Measurements from ENCODE around the gene TCEAL3. TPM values are rescaled to one million over a fixed set of nuclear protein-coding genes. Genes with fewer than 3 reads are reported as not detected.
"Not testable (repeated sequence)": the region's sequence is repeated elsewhere in the genome, so short reads cannot be mapped to it uniquely, and the experiment has no call there.

TCEAL3 gene
- total RNA-seq, 1 donor from 2014 or later, result 2.6 TPM

DNA sequence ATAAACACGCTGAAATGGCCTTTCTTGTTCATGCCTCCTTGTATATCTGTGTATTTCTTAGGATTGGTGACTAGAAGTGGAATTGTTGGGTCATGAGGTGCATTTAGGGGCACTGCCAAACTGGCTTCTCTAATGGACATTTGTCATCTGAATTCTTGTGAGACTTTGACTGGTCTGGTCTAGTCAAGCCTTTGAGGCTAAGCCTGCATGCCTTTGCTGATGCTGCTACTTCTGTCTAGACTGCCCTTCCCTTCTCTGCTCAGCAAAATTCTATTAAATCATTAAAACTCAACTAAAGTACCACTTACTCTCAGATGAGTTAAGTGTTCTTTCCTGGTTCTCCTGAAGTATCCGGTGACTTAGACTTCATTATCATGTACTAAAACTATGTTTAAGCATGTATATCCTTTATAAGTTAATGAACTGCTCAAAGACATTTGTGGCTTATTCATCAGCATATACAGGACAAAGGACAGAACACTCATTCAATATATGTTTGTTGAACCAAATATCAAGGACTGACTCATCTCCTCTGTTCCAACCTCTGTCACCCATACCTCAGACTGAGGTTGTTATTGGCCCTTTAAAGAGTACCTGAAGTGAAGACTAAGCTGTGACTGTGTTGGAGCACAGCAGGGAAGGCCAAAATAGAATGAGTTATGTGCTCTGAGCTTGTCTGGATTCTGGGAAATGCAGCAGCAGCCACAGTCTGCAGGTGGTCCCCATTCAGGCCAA is 30.0 kb downstream of the TCEAL3 start:
- H3K9ac ChIP-seq (ENCODE audit: low read depth in 1 of 3, low read length in 3 of 3), result no peak overlapping the region
- no peaks in the 10 kb centered on the region for H3K36me3 ChIP-seq (ENCODE audit: control insufficient read depth in 3 of 3, insufficient read depth in 3 of 3, low read length in 3 of 3)
- no peak overlapping the region for H3K4me3 ChIP-seq (ENCODE audit: low read length in 3 of 3)
- no peak overlapping the region for H3K27ac ChIP-seq (ENCODE audit: low read depth, low read length)
- no peaks in the 10 kb centered on the region for H3K9me3 ChIP-seq (ENCODE audit: control insufficient read depth in 3 of 3, low read length in 3 of 3)
- H3K27me3 ChIP-seq (ENCODE audit: control insufficient read depth in 3 of 3, insufficient read depth in 3 of 3, low read length in 3 of 3), result no peaks in the 10 kb centered on the region
- H3K4me1 ChIP-seq (ENCODE audit: control insufficient read depth in 3 of 3, insufficient read depth in 3 of 3, low read length in 3 of 3), result no peaks in the 10 kb centered on the region

DNA sequence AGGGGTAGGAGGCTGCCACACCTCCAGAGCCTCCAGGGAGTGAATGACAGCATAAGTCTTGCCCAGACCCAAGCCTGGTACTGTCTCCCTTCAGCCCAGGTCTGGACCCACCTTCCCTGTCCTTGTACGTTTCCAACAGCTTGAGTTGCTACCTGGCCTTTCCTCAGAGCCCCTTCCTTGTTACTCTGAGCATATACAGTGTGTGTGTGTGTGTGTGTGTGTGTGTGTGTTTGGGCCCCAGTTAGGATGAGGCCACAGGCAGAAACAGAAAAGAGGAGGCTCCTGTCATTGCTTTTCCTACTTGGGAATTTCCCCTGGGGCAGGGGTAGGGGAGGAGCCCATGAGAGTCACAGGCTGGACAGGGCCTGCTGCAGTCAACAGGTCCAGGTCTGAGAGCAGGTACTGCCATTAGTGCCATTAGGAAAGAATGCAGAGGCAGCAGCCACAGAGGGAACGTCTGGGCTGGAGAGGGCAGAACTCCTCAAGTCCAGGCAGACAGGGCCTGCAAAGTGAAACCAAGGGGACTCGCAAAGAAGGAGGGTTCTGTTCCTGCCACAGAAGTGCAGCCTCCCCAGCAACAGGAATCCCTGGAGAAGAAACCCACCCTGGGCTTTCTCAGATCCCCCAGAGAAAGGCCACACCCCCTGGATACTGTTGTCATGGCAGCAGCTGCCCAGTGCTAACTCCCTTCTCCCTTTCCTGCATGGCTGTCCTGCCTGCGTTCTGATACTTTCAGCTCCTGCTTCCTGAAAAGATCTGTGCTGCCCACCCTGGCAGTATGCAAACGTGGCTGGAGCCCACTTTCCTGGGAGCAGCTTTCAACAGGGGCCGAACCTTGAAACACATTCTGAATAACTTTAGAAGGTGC is 30.9 kb downstream of the TCEAL3 start:
- H3K36me3 ChIP-seq (ENCODE audit: control insufficient read depth in 3 of 3, insufficient read depth in 3 of 3, low read length in 3 of 3); H3K9ac ChIP-seq (ENCODE audit: low read depth in 1 of 3, low read length in 3 of 3); H3K27me3 ChIP-seq (ENCODE audit: control insufficient read depth in 3 of 3, insufficient read depth in 3 of 3, low read length in 3 of 3); H3K9me3 ChIP-seq (ENCODE audit: control insufficient read depth in 3 of 3, low read length in 3 of 3); H3K27ac ChIP-seq (ENCODE audit: low read depth, low read length); H3K4me1 ChIP-seq (ENCODE audit: control insufficient read depth in 3 of 3, insufficient read depth in 3 of 3, low read length in 3 of 3); H3K4me3 ChIP-seq (ENCODE audit: low read length in 3 of 3): not testable (repeated sequence)

DNA sequence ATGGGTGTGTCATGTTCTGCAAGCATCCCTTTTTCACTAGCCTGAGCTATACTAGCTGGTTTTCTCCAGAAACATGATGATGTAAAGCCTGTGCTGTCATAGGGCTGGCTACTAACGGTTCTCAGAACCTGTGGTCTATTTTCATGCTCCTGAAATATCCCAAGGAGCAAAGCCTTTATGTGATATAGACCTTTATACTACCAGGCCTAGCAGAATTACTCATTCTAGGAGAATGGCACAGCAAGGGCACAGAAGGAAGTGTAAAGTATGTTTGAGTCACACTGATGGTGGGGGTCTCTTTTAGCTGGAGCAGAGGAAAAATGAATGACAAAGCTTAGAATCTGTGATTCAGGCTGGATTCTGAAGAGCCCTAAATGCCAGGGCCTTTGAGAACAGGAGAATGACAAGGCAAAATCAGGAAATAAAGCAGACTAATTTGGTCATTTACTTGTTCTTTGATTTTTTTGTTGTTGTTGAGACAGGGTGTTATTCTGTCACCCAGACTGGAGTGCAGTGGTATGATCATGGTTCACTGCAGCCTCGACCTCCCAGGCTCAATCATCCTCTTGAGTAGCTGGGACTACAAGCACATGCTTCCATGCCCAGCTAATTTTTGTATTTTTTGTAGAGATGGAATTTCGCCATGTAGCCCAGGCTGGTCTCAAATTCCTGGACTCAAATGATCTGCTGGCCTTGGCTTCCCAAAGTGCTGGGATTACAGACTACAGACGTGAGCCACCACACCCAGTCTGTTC is 32.8 kb downstream of the TCEAL3 start:
- Histone ChIP-seq H3K9me3 (ENCODE audit: control insufficient read depth in 3 of 3, low read length in 3 of 3) (no peaks in the 10 kb centered on the region), H3K27ac (ENCODE audit: low read depth, low read length) (no peak overlapping the region), H3K4me1 (ENCODE audit: control insufficient read depth in 3 of 3, insufficient read depth in 3 of 3, low read length in 3 of 3) (no peaks in the 10 kb centered on the region), H3K9ac (ENCODE audit: low read depth in 1 of 3, low read length in 3 of 3) (no peak overlapping the region), H3K4me3 (ENCODE audit: low read length in 3 of 3) (no peak overlapping the region), H3K27me3 (ENCODE audit: control insufficient read depth in 3 of 3, insufficient read depth in 3 of 3, low read length in 3 of 3) (no peaks in the 10 kb centered on the region), H3K36me3 (ENCODE audit: control insufficient read depth in 3 of 3, insufficient read depth in 3 of 3, low read length in 3 of 3) (no peaks in the 10 kb centered on the region)

DNA sequence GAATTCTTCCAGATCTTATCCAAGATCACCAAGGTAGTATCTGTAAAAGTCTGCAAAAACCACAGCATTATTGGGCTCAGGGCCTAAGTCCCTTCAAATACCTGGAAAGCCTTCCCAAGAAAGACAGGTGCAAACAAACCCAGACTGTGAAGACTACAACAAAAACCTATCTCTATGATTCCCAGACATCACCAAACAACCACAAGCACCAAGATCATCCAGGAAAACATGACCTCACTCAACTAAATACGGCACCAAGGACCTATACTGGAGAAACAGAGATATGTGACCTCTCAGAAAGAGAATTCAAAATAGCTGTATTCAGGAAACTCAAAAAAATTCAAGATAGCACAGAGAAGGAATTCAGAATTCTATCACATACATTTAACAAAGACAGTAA is 36.4 kb downstream of the TCEAL3 start:
- Histone ChIP-seq H3K4me3 (ENCODE audit: low read length in 3 of 3) (no peak overlapping the region), H3K27ac (ENCODE audit: low read depth, low read length) (no peak overlapping the region), H3K4me1 (ENCODE audit: control insufficient read depth in 3 of 3, insufficient read depth in 3 of 3, low read length in 3 of 3) (no peaks in the 10 kb centered on the region), H3K27me3 (ENCODE audit: control insufficient read depth in 3 of 3, insufficient read depth in 3 of 3, low read length in 3 of 3) (no peaks in the 10 kb centered on the region), H3K9me3 (ENCODE audit: control insufficient read depth in 3 of 3, low read length in 3 of 3) (no peaks in the 10 kb centered on the region), H3K36me3 (ENCODE audit: control insufficient read depth in 3 of 3, insufficient read depth in 3 of 3, low read length in 3 of 3) (no peaks in the 10 kb centered on the region), H3K9ac (ENCODE audit: low read depth in 1 of 3, low read length in 3 of 3) (no peak overlapping the region)

DNA sequence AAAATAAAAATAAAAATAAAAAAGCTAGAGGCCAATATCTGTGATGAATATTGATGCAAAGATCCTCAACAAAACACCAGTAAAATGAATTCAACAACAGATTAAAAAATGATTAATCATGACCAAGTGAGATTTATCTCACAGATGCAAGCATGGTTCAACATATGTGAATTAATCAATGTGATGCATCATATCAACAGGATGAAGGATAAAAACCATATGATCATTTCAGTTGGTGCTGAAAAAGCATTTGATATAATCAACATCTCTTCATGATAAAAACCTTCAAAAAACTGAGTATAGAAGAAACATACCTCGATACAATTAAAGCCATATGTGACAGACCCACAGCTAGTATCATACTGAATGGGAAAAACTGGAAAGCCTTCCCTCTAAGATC is 39.9 kb downstream of the TCEAL3 start:
- no peaks in the 10 kb centered on the region for H3K36me3 ChIP-seq (ENCODE audit: control insufficient read depth in 3 of 3, insufficient read depth in 3 of 3, low read length in 3 of 3)
- no peak overlapping the region for H3K9ac ChIP-seq (ENCODE audit: low read depth in 1 of 3, low read length in 3 of 3)
- no peaks in the 10 kb centered on the region for H3K27me3 ChIP-seq (ENCODE audit: control insufficient read depth in 3 of 3, insufficient read depth in 3 of 3, low read length in 3 of 3)
- no peak overlapping the region for H3K27ac ChIP-seq (ENCODE audit: low read depth, low read length)
- no peak overlapping the region for H3K4me3 ChIP-seq (ENCODE audit: low read length in 3 of 3)
- H3K9me3 ChIP-seq (ENCODE audit: control insufficient read depth in 3 of 3, low read length in 3 of 3), result no peaks in the 10 kb centered on the region
- no peaks in the 10 kb centered on the region for H3K4me1 ChIP-seq (ENCODE audit: control insufficient read depth in 3 of 3, insufficient read depth in 3 of 3, low read length in 3 of 3)

DNA sequence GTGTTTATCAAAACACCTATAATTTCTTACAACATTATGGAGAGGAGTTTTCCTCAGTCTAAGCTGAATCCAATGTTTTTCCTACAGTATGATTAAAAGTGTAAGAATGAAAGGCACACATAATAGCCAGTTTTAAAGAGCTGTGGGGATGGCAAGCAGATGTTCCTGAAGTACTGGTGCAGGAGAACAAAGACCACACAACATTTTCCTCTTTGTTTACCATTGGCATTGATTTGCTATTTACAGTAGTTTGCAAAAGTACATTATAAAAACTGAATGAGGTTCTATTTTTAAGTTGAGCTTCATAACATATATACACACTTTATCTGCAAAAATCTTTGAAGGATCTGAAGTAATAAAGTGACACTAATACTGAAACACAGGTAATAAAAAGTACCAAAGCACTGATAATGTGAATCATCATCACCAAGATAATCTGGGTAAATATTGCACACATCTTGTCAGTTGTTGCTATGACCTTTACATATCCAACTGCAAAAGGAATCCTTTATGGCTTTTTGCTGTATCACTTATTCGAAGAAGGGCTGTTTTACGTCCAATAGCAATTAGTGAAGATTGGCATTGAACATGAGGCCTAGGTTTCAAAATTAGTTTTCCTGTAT is 43.5 kb downstream of the TCEAL3 start:
- no peak overlapping the region for H3K9ac ChIP-seq (ENCODE audit: low read depth in 1 of 3, low read length in 3 of 3)
- H3K4me3 ChIP-seq (ENCODE audit: low read length in 3 of 3), result no peak overlapping the region
- no peak overlapping the region for H3K27ac ChIP-seq (ENCODE audit: low read depth, low read length)
- H3K4me1 ChIP-seq (ENCODE audit: control insufficient read depth in 3 of 3, insufficient read depth in 3 of 3, low read length in 3 of 3), result no peaks in the 10 kb centered on the region
- H3K36me3 ChIP-seq (ENCODE audit: control insufficient read depth in 3 of 3, insufficient read depth in 3 of 3, low read length in 3 of 3), result no peaks in the 10 kb centered on the region
- H3K27me3 ChIP-seq (ENCODE audit: control insufficient read depth in 3 of 3, insufficient read depth in 3 of 3, low read length in 3 of 3), result no peaks in the 10 kb centered on the region
- no peaks in the 10 kb centered on the region for H3K9me3 ChIP-seq (ENCODE audit: control insufficient read depth in 3 of 3, low read length in 3 of 3)

DNA sequence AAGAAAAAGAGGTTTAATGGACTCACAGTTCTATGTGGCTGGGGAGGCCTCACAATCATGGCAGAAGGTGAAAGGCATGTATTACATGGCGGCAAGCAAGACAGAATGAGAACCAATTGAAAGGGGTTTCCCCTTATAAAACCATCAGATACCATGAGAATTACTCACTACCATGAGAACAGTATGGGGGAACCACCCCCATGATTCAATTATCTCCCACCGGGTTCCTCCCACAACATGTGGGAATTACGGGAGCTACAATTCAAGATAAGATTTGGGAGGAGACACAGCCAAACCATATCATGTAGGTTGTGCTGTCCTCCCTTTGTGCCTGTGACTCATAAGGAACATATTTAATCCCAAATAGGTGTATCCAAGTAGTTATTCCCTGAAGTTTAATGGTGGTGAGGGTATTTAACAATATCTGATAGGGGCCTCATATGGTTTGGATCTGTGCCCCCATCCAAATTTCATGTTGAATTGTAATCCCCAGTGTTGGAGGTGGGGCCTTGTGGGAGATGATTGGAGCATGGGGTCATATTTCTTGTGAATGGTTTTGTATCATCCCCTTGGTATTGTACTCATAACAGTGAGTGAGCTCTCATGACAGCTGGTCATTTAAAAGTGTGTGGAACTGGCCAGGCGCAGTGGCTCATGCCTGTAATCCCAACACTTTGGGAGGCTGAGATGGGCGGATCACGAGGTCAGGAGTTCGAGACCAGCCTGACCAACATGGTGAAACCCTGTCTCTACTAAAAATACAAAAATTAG is 47.7 kb downstream of the TCEAL3 start:
- H3K27ac ChIP-seq (ENCODE audit: low read depth, low read length); H3K4me3 ChIP-seq (ENCODE audit: low read length in 3 of 3); H3K9ac ChIP-seq (ENCODE audit: low read depth in 1 of 3, low read length in 3 of 3); H3K36me3 ChIP-seq (ENCODE audit: control insufficient read depth in 3 of 3, insufficient read depth in 3 of 3, low read length in 3 of 3); H3K9me3 ChIP-seq (ENCODE audit: control insufficient read depth in 3 of 3, low read length in 3 of 3); H3K27me3 ChIP-seq (ENCODE audit: control insufficient read depth in 3 of 3, insufficient read depth in 3 of 3, low read length in 3 of 3); H3K4me1 ChIP-seq (ENCODE audit: control insufficient read depth in 3 of 3, insufficient read depth in 3 of 3, low read length in 3 of 3): not testable (repeated sequence)

DNA sequence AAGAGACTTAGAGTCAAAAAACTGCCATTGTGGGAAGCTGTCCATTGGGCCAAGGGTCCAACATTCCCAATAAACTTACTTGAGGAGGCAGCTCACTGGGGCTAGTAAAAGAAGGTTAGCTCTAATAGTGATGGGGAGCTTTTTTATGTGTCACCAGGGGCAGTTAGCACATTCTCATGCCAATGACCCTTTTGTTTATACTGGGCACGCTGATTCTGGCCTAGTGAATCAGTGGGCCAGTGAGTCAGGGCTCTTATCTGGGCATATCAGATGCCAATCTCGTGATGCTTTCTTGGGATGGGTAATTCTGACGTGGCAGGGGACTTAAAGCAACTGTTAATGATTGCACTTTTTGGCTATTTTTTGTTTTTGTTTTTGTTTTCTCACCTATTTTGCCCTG is 48.9 kb downstream of the TCEAL3 start:
- H3K9ac ChIP-seq (ENCODE audit: low read depth in 1 of 3, low read length in 3 of 3), result no peak overlapping the region
- H3K27ac ChIP-seq (ENCODE audit: low read depth, low read length), result no peak overlapping the region
- H3K4me1 ChIP-seq (ENCODE audit: control insufficient read depth in 3 of 3, insufficient read depth in 3 of 3, low read length in 3 of 3), result no peaks in the 10 kb centered on the region
- no peaks in the 10 kb centered on the region for H3K36me3 ChIP-seq (ENCODE audit: control insufficient read depth in 3 of 3, insufficient read depth in 3 of 3, low read length in 3 of 3)
- peaks cover 0 to 9% (median 0%) of the 10 kb centered on the region in 3 donors for H3K27me3 ChIP-seq (ENCODE audit: control insufficient read depth in 3 of 3, insufficient read depth in 3 of 3, low read length in 3 of 3)
- no peaks in the 10 kb centered on the region for H3K9me3 ChIP-seq (ENCODE audit: control insufficient read depth in 3 of 3, low read length in 3 of 3)
- no peak overlapping the region for H3K4me3 ChIP-seq (ENCODE audit: low read length in 3 of 3)

DNA sequence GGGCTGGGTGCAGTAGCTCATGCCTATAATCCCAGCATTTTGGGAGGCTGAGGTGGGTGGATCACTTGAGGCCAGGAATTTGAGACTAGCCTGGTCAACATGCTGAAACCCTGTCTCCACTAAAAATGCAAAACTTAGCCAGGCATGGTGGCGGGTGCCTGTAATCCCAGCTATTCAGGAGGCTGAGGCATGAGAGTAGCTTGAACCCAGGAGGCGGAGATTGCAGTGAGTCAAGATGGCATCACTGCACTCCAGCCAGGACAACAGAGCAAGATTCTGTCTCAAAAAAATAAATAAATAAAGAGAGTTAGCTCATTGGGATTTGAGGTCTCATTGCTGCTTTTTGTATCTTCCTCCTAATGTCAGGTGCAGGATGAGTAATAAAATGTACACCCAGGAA is 49.3 kb downstream of the TCEAL3 start:
- H3K27me3 ChIP-seq (ENCODE audit: control insufficient read depth in 3 of 3, insufficient read depth in 3 of 3, low read length in 3 of 3); H3K36me3 ChIP-seq (ENCODE audit: control insufficient read depth in 3 of 3, insufficient read depth in 3 of 3, low read length in 3 of 3); H3K9ac ChIP-seq (ENCODE audit: low read depth in 1 of 3, low read length in 3 of 3); H3K4me1 ChIP-seq (ENCODE audit: control insufficient read depth in 3 of 3, insufficient read depth in 3 of 3, low read length in 3 of 3); H3K27ac ChIP-seq (ENCODE audit: low read depth, low read length); H3K9me3 ChIP-seq (ENCODE audit: control insufficient read depth in 3 of 3, low read length in 3 of 3); H3K4me3 ChIP-seq (ENCODE audit: low read length in 3 of 3): not testable (repeated sequence)
